Mammary epithelial cell (primary cell): ENCODE results near the gene HIVEP2.

Experiments used
- CTCF ChIP-seq, 2 donors: IDR thresholded peaks in 1 of 2; conservative IDR thresholded peaks in 1 of 2; 2 replicates each; pipeline ENCODE4 v1.5.1; 2011 to 2012; ENCODE audit warnings: inconsistent platforms in 2 of 2, low read length in 2 of 2, mild to moderate bottlenecking in 2 of 2, control low read depth in 1 of 2, low read depth in 1 of 2; ENCODE audit not compliant: insufficient read depth in 1 of 2; ENCODE audit errors: extremely low read depth in 1 of 2
- EZH2 ChIP-seq: IDR thresholded peaks from 2 replicates; pipeline ENCODE4 v1.6.1; 2012; ENCODE audit warnings: low read length, inconsistent platforms, borderline replicate concordance

GRCh38 chr6:142751452-142751851 lies 193.5 kb downstream of the HIVEP2 start:
- no peak for TF ChIP-seq CTCF (conservative IDR thresholded peaks at IDR 0.05 in 1 of 2, IDR thresholded peaks at IDR 0.05 in 1 of 2; ENCODE audit: extremely low read depth in 1 of 2, insufficient read depth in 1 of 2, low read depth in 1 of 2, low read length in 2 of 2)
- TF ChIP-seq EZH2: no peak
